HCT116 (cell line): ENCODE measurements around the gene LRRC46. TPM values are rescaled to one million over a fixed set of nuclear protein-coding genes. Genes with fewer than 3 reads are reported as not detected.

Experiments
- ATAC-seq: fragments of 200-7000 bp; cut with Tn5 transposase; 2 replicates; pipeline ENCODE4 v1.9.1; 2020; ENCODE audit warnings: mild to moderate bottlenecking, moderate library complexity
- BruUV-seq: library from RNA; stranded (reverse); fragments of 400-500 nt; replicated peaks from 2 replicates; lab custom pipeline; 2021; lab: Mats Ljungman, UMichigan
- CTCF ChIA-PET: fragments of 300-600 bp; sonication (Branson Sonifier 250); formaldehyde crosslinking; loops from one replicate; lab custom pipeline; 2021; ENCODE audit warnings: antibody characterized with exemption; lab: Charles Lee
- POLR2A ChIA-PET: fragments of 300-600, 350-600 bp; sonication (Branson Sonifier 250); formaldehyde crosslinking; loops from one replicate; lab custom pipeline; 2021; ENCODE audit warnings: antibody characterized with exemption; lab: Charles Lee
- RAD21 ChIA-PET, 2 experiments: fragments of 300-600 bp; sonication (Branson Sonifier 250); formaldehyde crosslinking; loops; one replicate each; lab custom pipeline; 2023; ENCODE audit warnings: low total read pairs in 2 of 2; ENCODE audit not compliant: uncharacterized antibody in 2 of 2, unreplicated experiment in 2 of 2, low non-redundant PET in 1 of 2; lab: Charles Lee
- DNase-seq: peaks from one replicate; pipeline ENCODE4 v3.0.0-alpha.2; 2010; ENCODE audit warnings: low read depth, low spot score
- H2AFZ ChIP-seq: fragments of 200-600 bp; shearing (Covaris generic), sonication (generic); 2 replicates; pipeline ENCODE4 v1.6.1; 2017; ENCODE audit warnings: low read depth, mixed run types, mixed read lengths, antibody characterized with exemption, low read length; ENCODE audit not compliant: poor library complexity, severe bottlenecking
- H3K27ac ChIP-seq: 2 replicates; pipeline ENCODE4 v1.5.1; 2012; ENCODE audit warnings: low read depth, low read length
- H3K27me3 ChIP-seq: fragments of 200-600 bp; sonication (generic); 2 replicates; pipeline ENCODE4 v1.6.1; 2016; ENCODE audit warnings: mixed run types, low read length, mixed read lengths; ENCODE audit not compliant: insufficient read depth
- H3K36me3 ChIP-seq, 2 experiments: fragments of 200-500 bp in 1 of 2; fragments of 200-600 bp in 1 of 2; sonication (Bioruptor generic) in 1 of 2; sonication (generic) in 1 of 2; 2 replicates each; pipeline versions ENCODE4 v1.5.1 to v1.6.1; 2014 to 2016; ENCODE audit warnings: low read length in 2 of 2, inconsistent platforms in 1 of 2, mixed read lengths in 1 of 2, mixed run types in 1 of 2; ENCODE audit not compliant: insufficient read depth in 2 of 2, control insufficient read depth in 1 of 2
- H3K4me1 ChIP-seq, 2 experiments: fragments of 200-600 bp in 1 of 2; sonication (generic) in 1 of 2; 2 replicates each; pipeline versions ENCODE4 v1.5.1 to v1.6.1; 2012 to 2017; ENCODE audit warnings: low read length in 2 of 2, inconsistent platforms in 1 of 2, mild to moderate bottlenecking in 1 of 2, mixed read lengths in 1 of 2, mixed run types in 1 of 2, moderate library complexity in 1 of 2; ENCODE audit not compliant: insufficient read depth in 2 of 2, control insufficient read depth in 1 of 2
- H3K4me2 ChIP-seq: fragments of 200-600 bp; sonication (generic); 2 replicates; pipeline ENCODE4 v1.6.1; 2017; ENCODE audit warnings: mixed run types, low read length, mixed read lengths
- H3K4me3 ChIP-seq, 2 experiments: fragments of 200-600 bp in 1 of 2; sonication (generic) in 1 of 2; replicated peaks in 1 of 2; 2 replicates each; pipeline ENCODE4 v1.5.1; 2011 to 2016; ENCODE audit warnings: low read length in 2 of 2, control low read depth in 1 of 2, low read depth in 1 of 2, mild to moderate bottlenecking in 1 of 2, mixed read lengths in 1 of 2, mixed run types in 1 of 2
- H3K79me2 ChIP-seq: fragments of 200-600 bp; sonication (generic); 2 replicates; pipeline ENCODE4 v1.6.1; 2017; ENCODE audit warnings: mild to moderate bottlenecking, mixed run types, low read length, moderate library complexity, mixed read lengths; ENCODE audit not compliant: insufficient read depth
- H3K9ac ChIP-seq: fragments of 200-600 bp; sonication (generic); 2 replicates; pipeline ENCODE4 v1.6.1; 2016; ENCODE audit warnings: low read length, mixed read lengths
- H3K9me2 ChIP-seq: fragments of 200-600 bp; sonication (generic), shearing (Covaris generic); 2 replicates; pipeline ENCODE4 v1.6.1; 2017; ENCODE audit warnings: mixed run types, mild to moderate bottlenecking, moderate library complexity; ENCODE audit not compliant: insufficient read depth
- H3K9me3 ChIP-seq, 2 experiments: fragments of 200-500 bp in 1 of 2; fragments of 200-600 bp in 1 of 2; sonication (Bioruptor generic) in 1 of 2; sonication (generic) in 1 of 2; 2 replicates each; pipeline ENCODE4 v1.6.1; 2014 to 2017; ENCODE audit warnings: low read length in 2 of 2, mixed read lengths in 2 of 2, inconsistent platforms in 1 of 2, low read depth in 1 of 2, mild to moderate bottlenecking in 1 of 2, mixed run types in 1 of 2, moderate library complexity in 1 of 2; ENCODE audit not compliant: control insufficient read depth in 1 of 2, insufficient read depth in 1 of 2
- H4K20me1 ChIP-seq: fragments of 200-600 bp; sonication (generic), shearing (Covaris generic); 2 replicates; pipeline ENCODE4 v1.6.1; 2017; ENCODE audit warnings: mixed run types, mild to moderate bottlenecking, moderate library complexity; ENCODE audit not compliant: insufficient read depth
- CEBPB ChIP-seq: IDR thresholded peaks from 2 replicates; pipeline ENCODE4 v1.6.1; 2012; ENCODE audit warnings: low read depth
- SP1 ChIP-seq: IDR thresholded peaks from 2 replicates; pipeline ENCODE4 v1.6.1; 2012; ENCODE audit warnings: low read depth
- ZFX ChIP-seq: fragments of 450-650 bp; IDR thresholded peaks from 2 replicates; pipeline ENCODE4 v1.6.1; 2017
- intact Hi-C: fragments of 100-400 bp; cut with micrococcal nuclease; formaldehyde crosslinking; loops from 2 replicates; pipeline ENCODE4 v1.10.0; 2022
- total RNA-seq: library from RNA; stranded (reverse); gene quantifications from one replicate; pipeline ENCODE4 v1.2.1, GENCODE V29; 2021; ENCODE audit not compliant: unreplicated experiment
- TF ChIP-seq, protein P1 (sequence below): IDR thresholded peaks from 2 replicates; pipeline ENCODE4 v1.6.1; 2012
- TF ChIP-seq, protein P2 (sequence below): IDR thresholded peaks from 2 replicates; pipeline ENCODE4 v1.6.1; 2012; ENCODE audit warnings: low read depth
- TF ChIP-seq, protein P3 (sequence below): IDR thresholded peaks from 2 replicates; pipeline ENCODE4 v1.6.1; 2011; ENCODE audit warnings: mild to moderate bottlenecking, low read length, moderate library complexity; ENCODE audit not compliant: insufficient replicate concordance; ENCODE audit errors: extremely low read depth

Gene LRRC46
- total RNA-seq, 1 experiment from 2014 or later = 0.76 TPM

DNA sequence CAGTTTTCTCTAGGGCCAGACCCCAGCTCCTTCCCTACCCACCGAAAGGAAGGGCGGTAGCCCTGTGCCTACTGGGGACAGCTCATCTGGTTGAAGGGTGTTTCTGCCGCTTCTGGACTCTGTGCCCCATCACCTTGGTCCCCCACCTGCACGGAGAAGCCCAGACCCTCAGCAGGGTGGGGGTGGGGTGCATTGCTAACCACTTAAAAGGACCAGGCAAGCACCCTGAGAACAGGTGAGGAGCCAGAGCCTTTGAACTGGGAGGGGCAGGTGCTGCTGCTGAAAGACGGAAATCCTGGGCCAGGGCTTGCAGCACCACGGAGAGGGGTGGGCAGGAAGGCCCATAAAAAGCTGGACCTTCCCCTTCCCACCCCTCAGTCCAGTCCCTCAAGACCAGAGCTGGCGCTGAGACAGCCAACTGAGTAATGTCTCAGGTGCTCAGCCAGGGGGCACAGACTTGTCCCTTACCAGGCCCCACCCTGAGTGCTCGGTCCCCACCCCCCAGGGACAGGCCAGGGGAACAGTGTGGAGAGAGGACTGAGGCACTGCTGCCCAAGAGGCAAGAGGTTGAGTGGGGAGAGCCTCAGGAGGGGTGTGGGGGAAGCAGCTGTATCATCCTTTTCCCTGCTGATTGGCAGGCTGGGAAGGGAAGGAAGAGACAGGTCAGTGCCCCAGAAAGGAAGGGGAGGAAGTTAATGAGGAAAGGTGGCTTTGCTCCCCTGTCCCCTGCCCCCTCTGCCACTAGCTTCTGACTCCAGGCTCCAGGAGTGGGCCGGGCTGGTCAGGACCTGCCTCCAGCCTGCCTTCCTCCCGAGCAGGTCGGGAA is 53.6 kb downstream of the LRRC46 start:
- Histone ChIP-seq H2AFZ (no peak overlapping the region), H3K9ac (no peak overlapping the region), H3K79me2 (no peaks in the 10 kb centered on the region), H3K4me3 (no peak overlapping the region), H3K36me3 (no peaks in the 10 kb centered on the region), H3K9me2 (no peaks in the 10 kb centered on the region), H3K27ac (no peak overlapping the region), H3K27me3 (no peaks in the 10 kb centered on the region), H3K9me3 (no peaks in the 10 kb centered on the region), H3K4me2 (no peak overlapping the region), H4K20me1 (no peaks in the 10 kb centered on the region), H3K4me1 (peaks cover 0 to 32% of the 10 kb centered on the region in 2 experiments; a peak in 2 of 4 replicates)
- POLR2A ChIA-PET = interaction anchor here (1.3 to 3.6 kb wide), 3 partner anchors 10 to 44 kb away, joined by 3 to 19 read pairs (median 4); partner anchors contain the start of genes SCRN2, SP2 and SP6
- TF ChIP-seq, protein P1, sequence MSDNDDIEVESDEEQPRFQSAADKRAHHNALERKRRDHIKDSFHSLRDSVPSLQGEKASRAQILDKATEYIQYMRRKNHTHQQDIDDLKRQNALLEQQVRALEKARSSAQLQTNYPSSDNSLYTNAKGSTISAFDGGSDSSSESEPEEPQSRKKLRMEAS = no peak
- TF ChIP-seq, protein P2, sequence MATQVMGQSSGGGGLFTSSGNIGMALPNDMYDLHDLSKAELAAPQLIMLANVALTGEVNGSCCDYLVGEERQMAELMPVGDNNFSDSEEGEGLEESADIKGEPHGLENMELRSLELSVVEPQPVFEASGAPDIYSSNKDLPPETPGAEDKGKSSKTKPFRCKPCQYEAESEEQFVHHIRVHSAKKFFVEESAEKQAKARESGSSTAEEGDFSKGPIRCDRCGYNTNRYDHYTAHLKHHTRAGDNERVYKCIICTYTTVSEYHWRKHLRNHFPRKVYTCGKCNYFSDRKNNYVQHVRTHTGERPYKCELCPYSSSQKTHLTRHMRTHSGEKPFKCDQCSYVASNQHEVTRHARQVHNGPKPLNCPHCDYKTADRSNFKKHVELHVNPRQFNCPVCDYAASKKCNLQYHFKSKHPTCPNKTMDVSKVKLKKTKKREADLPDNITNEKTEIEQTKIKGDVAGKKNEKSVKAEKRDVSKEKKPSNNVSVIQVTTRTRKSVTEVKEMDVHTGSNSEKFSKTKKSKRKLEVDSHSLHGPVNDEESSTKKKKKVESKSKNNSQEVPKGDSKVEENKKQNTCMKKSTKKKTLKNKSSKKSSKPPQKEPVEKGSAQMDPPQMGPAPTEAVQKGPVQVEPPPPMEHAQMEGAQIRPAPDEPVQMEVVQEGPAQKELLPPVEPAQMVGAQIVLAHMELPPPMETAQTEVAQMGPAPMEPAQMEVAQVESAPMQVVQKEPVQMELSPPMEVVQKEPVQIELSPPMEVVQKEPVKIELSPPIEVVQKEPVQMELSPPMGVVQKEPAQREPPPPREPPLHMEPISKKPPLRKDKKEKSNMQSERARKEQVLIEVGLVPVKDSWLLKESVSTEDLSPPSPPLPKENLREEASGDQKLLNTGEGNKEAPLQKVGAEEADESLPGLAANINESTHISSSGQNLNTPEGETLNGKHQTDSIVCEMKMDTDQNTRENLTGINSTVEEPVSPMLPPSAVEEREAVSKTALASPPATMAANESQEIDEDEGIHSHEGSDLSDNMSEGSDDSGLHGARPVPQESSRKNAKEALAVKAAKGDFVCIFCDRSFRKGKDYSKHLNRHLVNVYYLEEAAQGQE = no peak
- TF ChIP-seq ZFX (no peak), SP1 (no peak), CEBPB (no peak)
- TF ChIP-seq, protein P3, sequence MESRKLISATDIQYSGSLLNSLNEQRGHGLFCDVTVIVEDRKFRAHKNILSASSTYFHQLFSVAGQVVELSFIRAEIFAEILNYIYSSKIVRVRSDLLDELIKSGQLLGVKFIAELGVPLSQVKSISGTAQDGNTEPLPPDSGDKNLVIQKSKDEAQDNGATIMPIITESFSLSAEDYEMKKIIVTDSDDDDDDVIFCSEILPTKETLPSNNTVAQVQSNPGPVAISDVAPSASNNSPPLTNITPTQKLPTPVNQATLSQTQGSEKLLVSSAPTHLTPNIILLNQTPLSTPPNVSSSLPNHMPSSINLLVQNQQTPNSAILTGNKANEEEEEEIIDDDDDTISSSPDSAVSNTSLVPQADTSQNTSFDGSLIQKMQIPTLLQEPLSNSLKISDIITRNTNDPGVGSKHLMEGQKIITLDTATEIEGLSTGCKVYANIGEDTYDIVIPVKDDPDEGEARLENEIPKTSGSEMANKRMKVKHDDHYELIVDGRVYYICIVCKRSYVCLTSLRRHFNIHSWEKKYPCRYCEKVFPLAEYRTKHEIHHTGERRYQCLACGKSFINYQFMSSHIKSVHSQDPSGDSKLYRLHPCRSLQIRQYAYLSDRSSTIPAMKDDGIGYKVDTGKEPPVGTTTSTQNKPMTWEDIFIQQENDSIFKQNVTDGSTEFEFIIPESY = no peak
- no peak for ATAC-seq
- CTCF ChIA-PET = interaction anchor here (0.9 to 3.5 kb wide), 4 partner anchors 35 to 44 kb away, joined by 3 to 26 read pairs (median 18); partner anchors contain the start of genes SCRN2 and SP6
- no TSS peak for BruUV-seq
- DNase-seq = no peak
- intact Hi-C loops = no loop called here
- RAD21 ChIA-PET = interaction anchor here in 1 of 2 experiments (1.2 kb wide), 1 partner anchor 44 kb away, joined by 3 read pairs; the partner anchor contains the start of gene SCRN2

Other genes starting within 250 kb of the LRRC46 start
- gene KPNB1, start 181.8 kb upstream of the LRRC46 start, total RNA-seq = 526 TPM
- 12.4 TPM for gene TBKBP1, start 137.5 kb upstream of the LRRC46 start, total RNA-seq
- 0.20 TPM for gene TBX21, start 98.4 kb upstream of the LRRC46 start, total RNA-seq
- 20.5 TPM for gene OSBPL7, start 9.9 kb upstream of the LRRC46 start, total RNA-seq
- gene MRPL10, start 129 bp upstream of the LRRC46 start, total RNA-seq = 112 TPM
- gene SCRN2, start 9.6 kb downstream of the LRRC46 start, total RNA-seq = 53.2 TPM
- 10.8 TPM for gene SP6, start 19.5 kb downstream of the LRRC46 start, total RNA-seq
- gene SP2, start 64.6 kb downstream of the LRRC46 start, total RNA-seq = 22.2 TPM
- gene PNPO, start 109.9 kb downstream of the LRRC46 start, total RNA-seq = 74.9 TPM
- 0.34 TPM for gene PRR15L, start 126.2 kb downstream of the LRRC46 start, total RNA-seq
- gene CDK5RAP3, start 139.4 kb downstream of the LRRC46 start, total RNA-seq = 255 TPM
- gene COPZ2, start 206.1 kb downstream of the LRRC46 start, total RNA-seq = not detected
- 135 TPM for gene NFE2L1, start 216.7 kb downstream of the LRRC46 start, total RNA-seq